ENCODE measurements around the gene EDAR.

EDAR gene

DNA sequence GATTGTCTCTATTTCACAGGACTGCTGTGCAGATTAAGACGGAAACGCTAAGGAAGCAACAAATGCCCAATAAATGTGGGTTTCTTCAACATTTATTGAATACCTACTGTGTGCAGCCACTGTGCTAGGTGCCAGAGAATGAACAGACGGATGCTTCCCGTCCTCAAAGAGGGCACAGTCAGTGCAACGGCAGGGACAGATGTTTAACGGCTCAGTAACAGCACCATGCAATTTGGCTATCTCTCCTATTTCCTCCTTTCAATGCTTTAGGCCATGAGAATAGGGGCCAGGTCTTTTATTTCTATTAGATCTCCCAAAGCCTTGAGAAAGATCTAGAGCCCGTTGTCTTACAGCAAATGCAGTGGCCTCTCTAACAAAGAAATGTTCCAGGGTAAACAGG is 7.2 kb downstream of the EDAR start:
- DNase-seq (ENCODE audit: extremely low read depth, low read depth): no peak

DNA sequence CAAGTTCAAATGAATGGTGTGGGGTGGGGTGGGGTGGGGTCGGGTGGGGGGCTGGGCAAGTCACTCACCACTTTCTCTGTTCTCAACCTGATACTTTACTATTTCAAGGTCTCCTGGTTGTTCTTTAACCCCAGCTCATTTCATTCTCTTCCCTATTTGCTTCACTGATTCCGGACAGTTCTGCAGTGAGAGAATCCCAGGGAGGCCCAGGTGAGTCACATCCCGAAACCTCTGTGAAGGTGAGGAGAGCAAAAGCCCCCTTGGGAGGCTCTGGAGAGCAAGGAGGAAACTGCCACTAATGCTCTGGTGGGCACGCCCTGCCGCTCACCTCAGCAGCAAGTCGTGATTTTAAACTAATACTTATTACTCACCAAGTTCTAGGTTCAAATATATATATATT is 8.9 kb downstream of the EDAR start:
- no peak for DNase-seq (ENCODE audit: extremely low read depth, low read depth)
- TF ChIP-seq, protein P1, sequence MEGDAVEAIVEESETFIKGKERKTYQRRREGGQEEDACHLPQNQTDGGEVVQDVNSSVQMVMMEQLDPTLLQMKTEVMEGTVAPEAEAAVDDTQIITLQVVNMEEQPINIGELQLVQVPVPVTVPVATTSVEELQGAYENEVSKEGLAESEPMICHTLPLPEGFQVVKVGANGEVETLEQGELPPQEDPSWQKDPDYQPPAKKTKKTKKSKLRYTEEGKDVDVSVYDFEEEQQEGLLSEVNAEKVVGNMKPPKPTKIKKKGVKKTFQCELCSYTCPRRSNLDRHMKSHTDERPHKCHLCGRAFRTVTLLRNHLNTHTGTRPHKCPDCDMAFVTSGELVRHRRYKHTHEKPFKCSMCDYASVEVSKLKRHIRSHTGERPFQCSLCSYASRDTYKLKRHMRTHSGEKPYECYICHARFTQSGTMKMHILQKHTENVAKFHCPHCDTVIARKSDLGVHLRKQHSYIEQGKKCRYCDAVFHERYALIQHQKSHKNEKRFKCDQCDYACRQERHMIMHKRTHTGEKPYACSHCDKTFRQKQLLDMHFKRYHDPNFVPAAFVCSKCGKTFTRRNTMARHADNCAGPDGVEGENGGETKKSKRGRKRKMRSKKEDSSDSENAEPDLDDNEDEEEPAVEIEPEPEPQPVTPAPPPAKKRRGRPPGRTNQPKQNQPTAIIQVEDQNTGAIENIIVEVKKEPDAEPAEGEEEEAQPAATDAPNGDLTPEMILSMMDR (IDR thresholded peaks at IDR 0.05; ENCODE audit: low read depth, low read length, missing control alignments): no peak
- no peak overlapping the region for H3K4me3 ChIP-seq (replicated peaks; ENCODE audit: low read depth, low read length)

More for the DNA sequence above, 7.2 kb downstream of the EDAR start:
- H3K4me3 ChIP-seq (replicated peaks; ENCODE audit: low read depth, low read length): no peak overlapping the region
- TF ChIP-seq, protein P1 (IDR thresholded peaks at IDR 0.05; ENCODE audit: low read depth, low read length, missing control alignments): no peak

DNA sequence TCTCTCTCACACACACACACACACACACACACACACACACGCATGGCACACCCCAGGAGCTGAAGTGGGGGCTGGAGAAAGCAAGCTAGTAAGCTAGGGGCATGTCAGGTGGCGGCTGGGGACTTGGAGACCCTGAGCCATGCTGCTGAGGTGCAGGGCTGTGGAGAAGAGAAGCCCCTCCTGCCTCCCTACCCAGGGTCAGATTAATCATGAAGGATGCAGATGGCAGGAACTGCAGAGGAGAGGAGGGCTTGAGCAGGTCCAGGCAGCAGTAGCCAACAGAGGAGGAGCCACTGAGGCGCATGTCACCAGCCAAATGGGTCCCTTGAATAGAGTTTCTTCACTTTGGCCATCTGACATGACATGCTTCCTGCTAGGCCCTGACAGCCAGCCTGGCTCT is 9.6 kb downstream of the EDAR start:
- DNase-seq (ENCODE audit: extremely low read depth, low read depth): no peak
- TF ChIP-seq, protein P1 (IDR thresholded peaks at IDR 0.05; ENCODE audit: low read depth, low read length, missing control alignments): no peak
- H3K4me3 ChIP-seq (replicated peaks; ENCODE audit: low read depth, low read length): no peak overlapping the region

DNA sequence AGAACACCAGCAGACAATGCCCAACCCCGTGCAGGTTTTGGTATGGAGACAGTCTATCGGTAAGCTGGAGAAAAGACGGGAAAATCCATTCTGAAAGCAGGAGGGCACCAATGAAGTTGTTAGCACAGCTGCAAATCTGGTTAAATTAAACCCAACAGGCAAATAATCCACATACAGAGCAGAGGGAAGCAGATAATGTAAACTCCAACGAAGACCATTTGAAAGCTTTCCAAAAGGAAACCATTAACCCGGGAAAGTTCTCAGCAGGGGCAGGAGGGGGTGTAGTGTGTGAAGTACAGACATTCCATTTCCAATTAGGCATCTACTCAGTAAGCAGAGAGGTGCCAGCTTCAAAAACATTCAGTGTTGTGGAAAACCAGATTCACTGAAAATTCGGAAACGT is 10.3 kb downstream of the EDAR start:
- H3K4me3 ChIP-seq (replicated peaks; ENCODE audit: low read depth, low read length): no peak overlapping the region
- TF ChIP-seq, protein P1 (IDR thresholded peaks at IDR 0.05; ENCODE audit: low read depth, low read length, missing control alignments): no peak
- no peak for DNase-seq (ENCODE audit: extremely low read depth, low read depth)

DNA sequence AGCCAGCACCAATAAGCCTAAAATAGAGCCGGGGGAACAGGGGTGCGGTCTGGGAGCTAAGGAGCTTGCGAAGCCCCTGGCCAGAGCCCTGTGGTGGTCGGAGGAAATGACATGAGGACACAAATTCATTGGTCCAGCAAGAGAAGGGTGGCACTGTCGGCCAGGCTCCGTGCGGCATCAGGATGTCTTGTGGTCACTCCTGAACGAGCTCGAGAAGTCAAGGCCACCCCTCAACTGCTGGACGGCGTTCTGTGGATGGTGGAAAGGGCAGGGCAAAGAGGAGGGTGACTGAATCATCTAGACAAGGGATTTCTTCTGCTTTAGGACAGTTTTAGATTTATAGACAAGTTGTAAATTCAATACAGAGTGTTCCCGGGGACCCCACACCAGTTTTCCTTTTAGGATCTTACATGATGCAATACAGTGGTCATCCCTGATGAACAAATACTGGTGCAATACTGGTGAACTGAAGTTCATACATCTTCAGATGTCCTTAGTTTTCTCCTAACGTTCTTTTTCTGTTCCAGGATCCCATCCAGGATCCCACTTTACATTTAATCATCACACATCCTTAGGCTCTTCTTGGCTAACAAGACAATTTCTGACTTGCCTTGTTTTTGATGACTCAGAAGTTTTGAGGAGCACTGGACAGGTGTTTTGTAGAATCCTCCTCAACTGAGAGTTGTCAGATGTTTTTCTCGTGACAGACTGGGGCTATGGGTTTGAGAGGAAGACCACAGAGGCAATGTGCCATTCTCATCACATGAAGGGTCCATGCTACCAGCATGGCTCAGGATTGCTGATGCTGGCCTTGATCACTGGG is 13.2 kb downstream of the EDAR start:
- no peak for DNase-seq (ENCODE audit: extremely low read depth, low read depth)
- no peak overlapping the region for H3K4me3 ChIP-seq (replicated peaks; ENCODE audit: low read depth, low read length)
- TF ChIP-seq, protein P1 (IDR thresholded peaks at IDR 0.05; ENCODE audit: low read depth, low read length, missing control alignments): no peak

DNA sequence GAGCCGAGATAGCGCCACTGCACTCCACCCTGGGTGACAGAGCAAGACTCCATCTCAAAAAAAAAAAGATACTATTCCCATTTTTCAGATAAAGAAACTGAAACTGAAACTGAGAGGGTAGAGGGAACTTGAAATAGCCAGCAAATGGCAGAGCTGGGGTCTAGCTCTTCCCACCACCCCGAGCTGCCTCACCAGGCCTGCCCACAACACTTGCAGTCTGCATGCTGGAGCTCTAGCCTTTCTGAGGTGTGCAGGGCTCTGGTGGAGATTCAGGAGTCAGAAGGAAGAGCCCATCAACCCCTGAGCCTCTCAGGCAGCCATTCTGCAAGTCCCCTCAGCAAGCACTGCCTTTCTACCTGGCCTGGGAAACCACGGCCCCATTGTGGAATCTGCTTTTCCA is 14.3 kb downstream of the EDAR start:
- H3K4me3 ChIP-seq (replicated peaks; ENCODE audit: low read depth, low read length): no peak overlapping the region
- DNase-seq (ENCODE audit: extremely low read depth, low read depth): no peak
- TF ChIP-seq, protein P1 (IDR thresholded peaks at IDR 0.05; ENCODE audit: low read depth, low read length, missing control alignments): no peak

Data from HFF-Myc (cell line).